Calu3 (cell line): Measurements from ENCODE around the gene OGA. TPM values are rescaled to one million over a fixed set of nuclear protein-coding genes. Genes with fewer than 3 reads are reported as not detected.

Experiments
- BruUV-seq: library from RNA; stranded (reverse); fragments of 400-500 nt; replicated peaks from 2 replicates; lab custom pipeline; 2021; lab: Mats Ljungman, UMichigan
- CTCF ChIA-PET: fragments of 300-600 bp; sonication (Branson Sonifier 250); formaldehyde crosslinking; loops from one replicate; lab custom pipeline; 2022; ENCODE audit warnings: antibody characterized with exemption; lab: Charles Lee
- DNase-seq: peaks from one replicate; pipeline ENCODE4 v3.0.0; 2022
- H3K27ac Mint-ChIP-seq: one replicate; pipeline ENCODE4 v1.8.0; 2022; ENCODE audit warnings: mixed read lengths; ENCODE audit not compliant: unreplicated experiment
- H3K27me3 Mint-ChIP-seq: one replicate; pipeline ENCODE4 v1.8.0; 2022; ENCODE audit warnings: mixed read lengths; ENCODE audit not compliant: unreplicated experiment
- H3K36me3 Mint-ChIP-seq: one replicate; pipeline ENCODE4 v1.8.0; 2022; ENCODE audit warnings: mild to moderate bottlenecking, moderate library complexity, mixed read lengths; ENCODE audit not compliant: insufficient read depth, unreplicated experiment
- H3K4me1 Mint-ChIP-seq: one replicate; pipeline ENCODE4 v1.8.0; 2022; ENCODE audit warnings: mild to moderate bottlenecking, low read depth, mixed read lengths; ENCODE audit not compliant: unreplicated experiment
- H3K4me3 Mint-ChIP-seq: one replicate; pipeline ENCODE4 v1.8.0; 2022; ENCODE audit warnings: mild to moderate bottlenecking, low read depth, moderate library complexity, mixed read lengths; ENCODE audit not compliant: unreplicated experiment
- H3K9me3 Mint-ChIP-seq: one replicate; pipeline ENCODE4 v1.8.0; 2022; ENCODE audit warnings: low read depth, mixed read lengths; ENCODE audit not compliant: unreplicated experiment
- intact Hi-C: fragments of 100-400 bp; cut with micrococcal nuclease; formaldehyde crosslinking; loops from one replicate; pipeline ENCODE4 v1.10.0; 2022; ENCODE audit not compliant: unreplicated experiment
- total RNA-seq: library from RNA; stranded (reverse); gene quantifications from 2 replicates; pipeline ENCODE4 v1.2.3, GENCODE V29; 2022
- TF ChIP-seq, protein P1 (sequence below): fragments of 200-600 bp; IDR thresholded peaks from one replicate; pipeline ENCODE4 v1.8.0; 2022; ENCODE audit warnings: antibody characterized with exemption; ENCODE audit not compliant: unreplicated experiment

OGA gene
- total RNA-seq, 1 experiment from 2014 or later = 59.0 TPM

GRCh38 chr10:101841826-101842225 is 23.6 kb upstream of the OGA start:
- BruUV-seq = no TSS peak
- H3K27me3 Mint-ChIP-seq = no peaks in the 10 kb centered on the region
- TF ChIP-seq, protein P1, sequence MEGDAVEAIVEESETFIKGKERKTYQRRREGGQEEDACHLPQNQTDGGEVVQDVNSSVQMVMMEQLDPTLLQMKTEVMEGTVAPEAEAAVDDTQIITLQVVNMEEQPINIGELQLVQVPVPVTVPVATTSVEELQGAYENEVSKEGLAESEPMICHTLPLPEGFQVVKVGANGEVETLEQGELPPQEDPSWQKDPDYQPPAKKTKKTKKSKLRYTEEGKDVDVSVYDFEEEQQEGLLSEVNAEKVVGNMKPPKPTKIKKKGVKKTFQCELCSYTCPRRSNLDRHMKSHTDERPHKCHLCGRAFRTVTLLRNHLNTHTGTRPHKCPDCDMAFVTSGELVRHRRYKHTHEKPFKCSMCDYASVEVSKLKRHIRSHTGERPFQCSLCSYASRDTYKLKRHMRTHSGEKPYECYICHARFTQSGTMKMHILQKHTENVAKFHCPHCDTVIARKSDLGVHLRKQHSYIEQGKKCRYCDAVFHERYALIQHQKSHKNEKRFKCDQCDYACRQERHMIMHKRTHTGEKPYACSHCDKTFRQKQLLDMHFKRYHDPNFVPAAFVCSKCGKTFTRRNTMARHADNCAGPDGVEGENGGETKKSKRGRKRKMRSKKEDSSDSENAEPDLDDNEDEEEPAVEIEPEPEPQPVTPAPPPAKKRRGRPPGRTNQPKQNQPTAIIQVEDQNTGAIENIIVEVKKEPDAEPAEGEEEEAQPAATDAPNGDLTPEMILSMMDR = no peak
- no peaks in the 10 kb centered on the region for H3K9me3 Mint-ChIP-seq
- peaks cover 8% of the 10 kb centered on the region for H3K4me1 Mint-ChIP-seq
- CTCF ChIA-PET = interaction anchor here (0.5 to 3.2 kb wide), 5 partner anchors 23 to 415 kb away, joined by 3 to 47 read pairs (median 4); partner anchors contain the start of gene OGA
- no peak for DNase-seq
- no peak overlapping the region for H3K4me3 Mint-ChIP-seq
- H3K27ac Mint-ChIP-seq = peak overlapping the region; percentile 12
- intact Hi-C loops = loop anchor here (2.0 kb wide), 1 partner anchor 231 kb away; no protein-coding TSS in a partner anchor
- peaks cover 22% of the 10 kb centered on the region for H3K36me3 Mint-ChIP-seq

DNA sequence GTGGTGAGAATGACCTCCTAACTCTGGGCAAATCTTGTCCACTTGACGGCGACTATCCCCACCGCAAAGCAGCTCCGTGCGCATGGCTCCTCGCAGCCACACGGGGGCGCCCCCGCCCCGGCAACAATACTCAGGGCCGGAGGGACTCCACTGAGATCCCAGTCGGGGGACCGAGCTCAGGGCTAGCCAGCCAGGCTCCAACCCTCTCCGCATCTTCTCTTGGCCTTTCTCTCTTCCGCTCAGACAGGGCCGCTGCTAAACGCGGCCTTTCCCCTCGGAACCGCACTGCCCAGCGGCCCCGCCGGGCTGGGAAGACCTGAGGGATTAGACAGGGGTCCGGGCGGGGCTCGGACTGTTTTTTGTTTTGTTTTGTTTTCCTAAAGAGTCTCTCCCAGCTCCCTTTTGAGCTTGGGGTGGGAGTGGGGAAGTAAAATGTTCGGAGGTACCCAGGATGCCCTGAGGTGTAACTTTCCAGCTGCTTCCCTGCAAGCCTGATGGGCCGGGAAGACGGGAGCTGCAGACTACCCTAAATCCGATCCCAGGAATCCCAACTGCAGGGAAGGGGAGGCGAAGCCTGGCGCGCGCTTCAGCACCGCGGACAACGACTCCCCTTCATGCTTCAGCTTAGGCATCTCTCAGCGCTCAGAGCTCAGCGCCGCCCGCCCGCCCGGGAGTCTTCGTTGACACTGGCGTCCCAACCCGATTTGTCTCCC is 22.7 kb upstream of the OGA start:
- H3K36me3 Mint-ChIP-seq = peaks cover 22% of the 10 kb centered on the region
- BruUV-seq = no TSS peak
- TF ChIP-seq, protein P1 = peak; percentile 71
- intact Hi-C loops = loop anchor here (1.0 to 2.0 kb wide), 2 partner anchors 169 to 232 kb away; no protein-coding TSS in a partner anchor
- peak overlapping the region; percentile 66 for H3K4me3 Mint-ChIP-seq
- H3K4me1 Mint-ChIP-seq = peaks cover 8% of the 10 kb centered on the region
- CTCF ChIA-PET = interaction anchor here (0.6 to 3.2 kb wide), 9 partner anchors 23 to 233 kb away, joined by 3 to 47 read pairs (median 4); partner anchors contain the start of gene OGA
- no peaks in the 10 kb centered on the region for H3K27me3 Mint-ChIP-seq
- peak overlapping the region; percentile 59 for H3K27ac Mint-ChIP-seq
- no peaks in the 10 kb centered on the region for H3K9me3 Mint-ChIP-seq
- peak; percentile 81 for DNase-seq

- no TSS peak for BruUV-seq
- H3K4me3 Mint-ChIP-seq = peak overlapping the region; percentile 66
- no peaks in the 10 kb centered on the region for H3K27me3 Mint-ChIP-seq
- intact Hi-C loops = loop anchor here (1.0 to 2.0 kb wide), 2 partner anchors 170 to 233 kb away; no protein-coding TSS in a partner anchor
- H3K9me3 Mint-ChIP-seq = no peaks in the 10 kb centered on the region
- DNase-seq = peak; percentile 48
- TF ChIP-seq, protein P1 = no peak
- CTCF ChIA-PET = interaction anchor here (0.5 to 3.2 kb wide), 15 partner anchors 18 to 825 kb away, joined by 3 to 47 read pairs (median 4); partner anchors contain the start of genes ARMH3 and OGA
- peak overlapping the region; percentile 59 for H3K27ac Mint-ChIP-seq
- peaks cover 9% of the 10 kb centered on the region for H3K4me1 Mint-ChIP-seq
- peaks cover 22% of the 10 kb centered on the region for H3K36me3 Mint-ChIP-seq
Observed at GRCh38 chr10:101840102-101840684, 21.9 kb upstream of the OGA start.

DNA sequence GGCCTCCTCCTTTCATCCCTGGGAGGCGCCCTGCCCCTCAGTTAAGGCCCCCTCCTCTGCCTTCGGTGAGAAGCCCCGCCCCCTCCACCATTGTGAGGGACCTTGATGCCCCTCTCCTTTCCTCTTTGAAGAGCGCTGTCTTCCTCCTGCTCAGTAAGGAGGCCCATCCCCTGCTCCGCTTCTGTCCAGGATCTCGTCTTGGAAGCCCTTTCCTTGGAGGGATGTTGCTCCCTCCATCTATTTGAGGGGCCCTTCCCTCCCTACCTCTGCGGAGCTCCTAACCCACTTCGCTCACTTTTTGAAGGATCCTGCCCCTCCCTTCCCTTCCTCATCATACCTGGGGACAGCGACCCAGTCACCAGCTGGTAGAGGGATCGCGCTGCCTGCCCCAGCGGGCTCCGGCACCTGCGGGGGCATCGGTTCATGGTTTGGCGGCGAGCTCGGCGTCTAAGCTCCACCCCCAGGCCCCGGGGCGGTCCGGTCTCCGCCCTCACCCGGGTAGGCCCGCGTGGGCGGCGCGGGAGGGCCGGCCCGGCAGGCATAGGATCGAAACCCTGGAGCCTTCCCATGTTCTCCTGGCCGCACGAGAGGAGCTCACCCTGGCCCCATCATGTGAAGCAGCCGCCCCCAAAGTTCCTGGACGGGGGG is 21.3 kb upstream of the OGA start:
- H3K27me3 Mint-ChIP-seq = no peaks in the 10 kb centered on the region
- intact Hi-C loops = loop anchor here (1.0 to 2.0 kb wide), 2 partner anchors 171 to 233 kb away; no protein-coding TSS in a partner anchor
- TF ChIP-seq, protein P1 = no peak
- peaks cover 22% of the 10 kb centered on the region for H3K36me3 Mint-ChIP-seq
- CTCF ChIA-PET = interaction anchor here (0.5 to 3.2 kb wide), 10 partner anchors 19 to 825 kb away, joined by 3 to 47 read pairs (median 4); partner anchors contain the start of genes ARMH3 and OGA
- BruUV-seq = no TSS peak
- no peak overlapping the region for H3K27ac Mint-ChIP-seq
- peak; percentile 68 for DNase-seq
- H3K9me3 Mint-ChIP-seq = no peaks in the 10 kb centered on the region
- H3K4me1 Mint-ChIP-seq = peaks cover 16% of the 10 kb centered on the region
- H3K4me3 Mint-ChIP-seq = peak overlapping the region; percentile 66
